Heart left ventricle (tissue), 13 donors: Measurements from ENCODE around the gene OR2Z1.
"Not testable (repeated sequence)": the region's sequence is repeated elsewhere in the genome, so short reads cannot be mapped to it uniquely, and the experiment has no call there.

ENCODE experiments used
- POLR2A ChIP-seq, 2 donors: fragments of 450-650 bp; IDR thresholded peaks; one replicate each; pipeline ENCODE4 v1.6.1; 2017; ENCODE audit warnings: antibody characterized with exemption in 2 of 2, mild to moderate bottlenecking in 2 of 2, moderate library complexity in 2 of 2
- TF ChIP-seq, protein P1 (sequence below), 12 donors: fragments of 200-600 bp; sonication (generic) in 4 of 12; IDR thresholded peaks; one replicate each; pipeline versions ENCODE4 v1.5.0 to v1.8.0; 2018 to 2022; ENCODE audit warnings: antibody characterized with exemption in 12 of 12, mild to moderate bottlenecking in 5 of 12
- donor health status: ischemic (EF 13 %, LVEDD 7.1; RV severe dilation, severe dysfunction).
- donor health status: DM: no; HTN: yes; CAD: no.
- donor health status: DM: no; HTN: no; CAD: no.
- donor health status: ischemic (EF 25% LVEDD 6.9; RV normal size, moderate dysfunction).
- donor health status: ischemic (EF 25% LVEDD 5.7; RV mildly dilated, moderate dysfunction).
- donor health status: ischemic (EF 35%, LVEDD 5.7; RV mildly dilated, moderate dysfunction).
- donor health status: nonischemic (EF 11% LVEDD 7.7; RV severe dilation, severe dysfunction).
- donor health status: DM: yes; HTN: yes; CAD: no.
- donor health status: PGD.
- donor health status: ischemic (EF 29% LVEDD 5.4; RV normal size, mild dysfunction).
- donor health status: nonischemic (EF 23%, LVEDD 6.1; RV moderate dilation, normal function).

GRCh38 chr19:8739291-8740065 is 18.0 kb downstream of the OR2Z1 start:
- TF ChIP-seq, protein P1, sequence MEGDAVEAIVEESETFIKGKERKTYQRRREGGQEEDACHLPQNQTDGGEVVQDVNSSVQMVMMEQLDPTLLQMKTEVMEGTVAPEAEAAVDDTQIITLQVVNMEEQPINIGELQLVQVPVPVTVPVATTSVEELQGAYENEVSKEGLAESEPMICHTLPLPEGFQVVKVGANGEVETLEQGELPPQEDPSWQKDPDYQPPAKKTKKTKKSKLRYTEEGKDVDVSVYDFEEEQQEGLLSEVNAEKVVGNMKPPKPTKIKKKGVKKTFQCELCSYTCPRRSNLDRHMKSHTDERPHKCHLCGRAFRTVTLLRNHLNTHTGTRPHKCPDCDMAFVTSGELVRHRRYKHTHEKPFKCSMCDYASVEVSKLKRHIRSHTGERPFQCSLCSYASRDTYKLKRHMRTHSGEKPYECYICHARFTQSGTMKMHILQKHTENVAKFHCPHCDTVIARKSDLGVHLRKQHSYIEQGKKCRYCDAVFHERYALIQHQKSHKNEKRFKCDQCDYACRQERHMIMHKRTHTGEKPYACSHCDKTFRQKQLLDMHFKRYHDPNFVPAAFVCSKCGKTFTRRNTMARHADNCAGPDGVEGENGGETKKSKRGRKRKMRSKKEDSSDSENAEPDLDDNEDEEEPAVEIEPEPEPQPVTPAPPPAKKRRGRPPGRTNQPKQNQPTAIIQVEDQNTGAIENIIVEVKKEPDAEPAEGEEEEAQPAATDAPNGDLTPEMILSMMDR (IDR thresholded peaks at IDR 0.05), result not testable (repeated sequence)
- TF ChIP-seq POLR2A (IDR thresholded peaks at IDR 0.05), result not testable (repeated sequence)
